ENCODE data around the gene USP2.
A peak's percentile ranks its signal among the peaks of the same experiment; 100 is the strongest.

USP2 gene

GRCh38 chr11:119320240-119320775 lies 61.2 kb downstream of the USP2 start:
- no peak for DNase-seq

- no peak for DNase-seq
Observed at GRCh38 chr11:119319700-119320239, 61.7 kb downstream of the USP2 start.

- DNase-seq = no peak
Observed at GRCh38 chr11:119319136-119319699, 62.3 kb downstream of the USP2 start.

GRCh38 chr11:119318240-119319135 lies 63.0 kb downstream of the USP2 start:
- peak; percentile 50 for DNase-seq

GRCh38 chr11:119317592-119318239 lies 63.8 kb downstream of the USP2 start:
- no peak for DNase-seq

- no peak for DNase-seq
Observed at GRCh38 chr11:119316729-119317591, 64.5 kb downstream of the USP2 start, which contains the start of gene MCAM. MCAM (minus strand) TSS chr11:119317130; CDS start chr11:119317101, 29 bp downstream.

- no peak for DNase-seq
Observed at GRCh38 chr11:119316016-119316728, 65.3 kb downstream of the USP2 start.

GRCh38 chr11:119315131-119316015 lies 66.1 kb downstream of the USP2 start:
- DNase-seq = peak; percentile 58

- DNase-seq = no peak
Observed at GRCh38 chr11:119314726-119315125, 66.8 kb downstream of the USP2 start.

GRCh38 chr11:119310682-119311052 lies 70.8 kb downstream of the USP2 start:
- DNase-seq = no peak

- DNase-seq = no peak
Observed at GRCh38 chr11:119309953-119310681, 71.4 kb downstream of the USP2 start.

- no peak for DNase-seq
Observed at GRCh38 chr11:119309411-119309810, 72.1 kb downstream of the USP2 start.

GRCh38 chr11:119307974-119308373 lies 73.5 kb downstream of the USP2 start:
- no peak for DNase-seq

GRCh38 chr11:119307219-119307618 lies 74.3 kb downstream of the USP2 start:
- no peak for DNase-seq

GRCh38 chr11:119306373-119306890 lies 75.1 kb downstream of the USP2 start:
- no peak for DNase-seq

GRCh38 chr11:119305556-119306372 lies 75.7 kb downstream of the USP2 start:
- no peak for DNase-seq
